ENCODE data around the gene CEP192.

Gene CEP192

GRCh38 chr18:13110559-13110958, 119.4 kb downstream of the CEP192 start:
- no peak for TF ChIP-seq CTCF (conservative IDR thresholded peaks at IDR 0.05; ENCODE audit: low read depth, low read length)
- no peak overlapping the region for H3K4me3 ChIP-seq (ENCODE audit: low read depth, low read length)
- DNase-seq (ENCODE audit: low read depth), result no peak

DNA sequence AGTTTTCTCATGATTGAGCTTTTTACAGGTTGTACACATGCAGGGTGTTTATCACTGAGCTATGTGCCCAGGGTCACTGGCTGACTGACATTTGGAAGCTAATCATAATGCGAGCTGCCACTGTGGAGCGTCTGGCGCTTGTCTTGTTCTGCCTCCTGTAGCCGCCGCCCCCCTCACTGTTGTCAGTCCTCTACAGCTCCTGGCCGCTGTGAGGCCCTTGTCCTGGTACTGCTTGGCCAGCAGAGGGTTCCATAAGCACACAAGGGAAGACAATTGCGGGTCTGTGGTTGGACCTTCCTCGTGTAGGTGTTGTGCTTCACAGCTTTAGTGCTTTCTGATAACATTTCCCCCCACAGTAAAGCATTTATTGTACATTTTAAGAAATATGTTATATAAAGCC, 121.8 kb downstream of the CEP192 start:
- DNase-seq (ENCODE audit: low read depth), result peak; percentile 76
- H3K4me3 ChIP-seq (ENCODE audit: low read depth, low read length), result no peak overlapping the region
- peak; percentile 77 for TF ChIP-seq CTCF (conservative IDR thresholded peaks at IDR 0.05; ENCODE audit: low read depth, low read length)

DNA sequence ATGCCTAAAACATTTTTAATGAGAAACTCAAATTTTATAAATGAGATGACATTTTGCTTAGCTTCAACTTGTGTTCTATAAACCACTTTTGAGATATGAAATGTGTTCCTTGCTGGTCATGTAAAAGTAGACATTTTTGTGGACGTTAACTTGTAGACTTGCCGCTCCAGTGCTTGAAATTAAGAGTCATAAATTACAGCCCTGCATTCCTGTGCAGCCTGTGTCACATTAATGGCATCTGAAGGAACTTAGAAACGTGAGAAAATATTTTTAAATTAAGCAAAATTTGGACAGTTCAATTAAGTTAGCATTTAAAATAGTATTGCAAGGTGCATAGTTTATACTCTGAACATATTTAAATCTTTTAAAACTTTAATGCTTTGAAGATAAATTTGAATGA, 129.1 kb downstream of the CEP192 start:
- H3K4me3 ChIP-seq (ENCODE audit: low read depth, low read length), result no peak overlapping the region
- no peak for DNase-seq (ENCODE audit: low read depth)
- no peak for TF ChIP-seq CTCF (conservative IDR thresholded peaks at IDR 0.05; ENCODE audit: low read depth, low read length)

GRCh38 chr18:13120983-13121441, 129.8 kb downstream of the CEP192 start:
- no peak for TF ChIP-seq CTCF (conservative IDR thresholded peaks at IDR 0.05; ENCODE audit: low read depth, low read length)
- peak; percentile 49 for DNase-seq (ENCODE audit: low read depth)
- no peak overlapping the region for H3K4me3 ChIP-seq (ENCODE audit: low read depth, low read length)

DNA sequence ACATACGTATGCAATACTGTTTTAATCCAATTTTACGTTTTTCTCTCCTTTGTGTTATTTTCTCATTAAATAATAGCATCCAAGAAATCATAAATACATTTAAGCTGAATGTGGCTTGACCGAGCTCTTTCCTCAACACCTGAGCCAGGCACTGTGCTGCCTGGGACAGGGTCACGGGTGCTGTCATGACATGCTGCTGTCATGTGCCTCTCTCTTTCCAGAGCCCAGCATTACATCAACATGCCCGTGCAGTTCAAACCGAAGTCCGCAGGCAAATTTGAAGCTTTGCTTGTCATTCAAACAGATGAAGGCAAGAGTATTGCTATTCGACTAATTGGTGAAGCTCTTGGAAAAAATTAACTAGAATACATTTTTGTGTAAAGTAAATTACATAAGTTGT, 133.2 kb downstream of the CEP192 start:
- no peak for TF ChIP-seq CTCF (conservative IDR thresholded peaks at IDR 0.05; ENCODE audit: low read depth, low read length)
- DNase-seq (ENCODE audit: low read depth), result no peak
- H3K4me3 ChIP-seq (ENCODE audit: low read depth, low read length), result no peak overlapping the region

- DNase-seq (ENCODE audit: low read depth), result no peak
- TF ChIP-seq CTCF (conservative IDR thresholded peaks at IDR 0.05; ENCODE audit: low read depth, low read length), result no peak
- no peak overlapping the region for H3K4me3 ChIP-seq (ENCODE audit: low read depth, low read length)
These were observed 134.0 kb downstream of the CEP192 start for GRCh38 chr18:13125191-13125590.

GRCh38 chr18:13126966-13127598, 135.9 kb downstream of the CEP192 start:
- DNase-seq (ENCODE audit: low read depth), result no peak
- no peak for TF ChIP-seq CTCF (conservative IDR thresholded peaks at IDR 0.05; ENCODE audit: low read depth, low read length)

More at GRCh38 chr18:13126966-13127598, 135.9 kb downstream of the CEP192 start:
- no peak overlapping the region for H3K4me3 ChIP-seq (ENCODE audit: low read depth, low read length)

All from choroid plexus epithelial cell (primary cell).